Rectal smooth muscle tissue (tissue), 1 donor: Measurements from ENCODE around the gene CYSRT1.
"Not testable (repeated sequence)": the region's sequence is repeated elsewhere in the genome, so short reads cannot be mapped to it uniquely, and the experiment has no call there.

Source experiments
- H3K27ac ChIP-seq: one replicate; pipeline ENCODE4 v1.7.0; 2013; ENCODE audit warnings: low read depth, low read length, inconsistent platforms
- H3K27me3 ChIP-seq: one replicate; pipeline ENCODE4 v1.7.0; 2013; ENCODE audit warnings: low read length; ENCODE audit not compliant: control insufficient read depth, insufficient read depth
- H3K36me3 ChIP-seq: one replicate; pipeline ENCODE4 v1.7.0; 2013; ENCODE audit warnings: low read length; ENCODE audit not compliant: control insufficient read depth, insufficient read depth
- H3K4me1 ChIP-seq: one replicate; pipeline ENCODE4 v1.7.0; 2013; ENCODE audit warnings: low read length; ENCODE audit not compliant: control insufficient read depth, insufficient read depth
- H3K4me3 ChIP-seq: one replicate; pipeline ENCODE4 v1.7.0; 2013; ENCODE audit warnings: low read length
- H3K9ac ChIP-seq: one replicate; pipeline ENCODE4 v1.7.0; 2013; ENCODE audit warnings: low read length

CYSRT1 gene

DNA sequence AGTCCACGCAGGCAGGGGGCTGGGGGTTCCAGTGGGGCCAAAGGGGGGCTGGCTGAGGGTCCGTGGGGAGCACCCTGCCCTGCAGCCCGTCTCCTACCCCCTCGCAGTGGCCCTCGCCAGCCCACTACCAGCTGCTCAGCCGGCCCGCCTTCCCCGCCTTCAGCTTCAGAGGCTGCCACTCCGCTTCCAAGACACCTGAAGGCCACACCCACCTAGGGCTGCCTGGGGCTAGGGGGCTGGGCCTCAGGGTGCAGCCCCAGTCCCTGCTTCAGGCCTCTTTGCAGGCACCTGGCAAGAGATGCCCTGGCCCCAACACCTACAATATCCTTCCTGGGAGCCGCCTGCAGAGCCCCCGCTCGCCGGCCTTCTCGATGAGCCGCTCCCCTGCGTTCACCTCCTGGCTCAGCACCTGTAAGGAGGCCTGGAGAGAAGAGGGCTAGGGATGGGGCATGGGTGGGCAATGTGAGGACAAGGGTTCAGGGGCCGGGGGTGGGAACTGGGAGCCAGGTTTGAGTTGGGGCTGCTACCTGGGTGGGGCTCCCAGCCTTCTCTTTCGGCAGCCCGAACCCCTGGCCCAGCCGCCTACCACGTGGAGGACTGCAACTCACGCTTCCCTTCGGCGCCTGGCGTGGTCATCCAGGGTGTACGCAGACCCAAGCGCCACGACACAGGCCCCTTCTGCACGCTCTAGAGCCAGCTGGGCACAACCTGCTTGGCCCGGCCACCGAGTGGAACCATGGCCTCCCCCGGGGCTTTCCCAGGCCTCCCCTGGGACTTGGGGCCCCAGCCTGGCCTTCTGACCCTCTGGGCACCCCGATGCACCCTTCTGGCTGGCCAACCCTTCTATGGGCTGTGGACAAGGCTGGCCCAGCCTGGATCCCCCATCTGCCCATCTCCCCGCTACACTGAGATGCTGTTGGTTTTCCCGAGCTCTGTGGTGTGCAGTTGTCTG, 27.9 kb downstream of the CYSRT1 start:
- Histone ChIP-seq H3K4me1 (peaks cover 10% of the 10 kb centered on the region), H3K27me3 (no peaks in the 10 kb centered on the region), H3K9ac (no peak overlapping the region), H3K36me3 (no peaks in the 10 kb centered on the region), H3K27ac (no peak overlapping the region), H3K4me3 (no peak overlapping the region)

DNA sequence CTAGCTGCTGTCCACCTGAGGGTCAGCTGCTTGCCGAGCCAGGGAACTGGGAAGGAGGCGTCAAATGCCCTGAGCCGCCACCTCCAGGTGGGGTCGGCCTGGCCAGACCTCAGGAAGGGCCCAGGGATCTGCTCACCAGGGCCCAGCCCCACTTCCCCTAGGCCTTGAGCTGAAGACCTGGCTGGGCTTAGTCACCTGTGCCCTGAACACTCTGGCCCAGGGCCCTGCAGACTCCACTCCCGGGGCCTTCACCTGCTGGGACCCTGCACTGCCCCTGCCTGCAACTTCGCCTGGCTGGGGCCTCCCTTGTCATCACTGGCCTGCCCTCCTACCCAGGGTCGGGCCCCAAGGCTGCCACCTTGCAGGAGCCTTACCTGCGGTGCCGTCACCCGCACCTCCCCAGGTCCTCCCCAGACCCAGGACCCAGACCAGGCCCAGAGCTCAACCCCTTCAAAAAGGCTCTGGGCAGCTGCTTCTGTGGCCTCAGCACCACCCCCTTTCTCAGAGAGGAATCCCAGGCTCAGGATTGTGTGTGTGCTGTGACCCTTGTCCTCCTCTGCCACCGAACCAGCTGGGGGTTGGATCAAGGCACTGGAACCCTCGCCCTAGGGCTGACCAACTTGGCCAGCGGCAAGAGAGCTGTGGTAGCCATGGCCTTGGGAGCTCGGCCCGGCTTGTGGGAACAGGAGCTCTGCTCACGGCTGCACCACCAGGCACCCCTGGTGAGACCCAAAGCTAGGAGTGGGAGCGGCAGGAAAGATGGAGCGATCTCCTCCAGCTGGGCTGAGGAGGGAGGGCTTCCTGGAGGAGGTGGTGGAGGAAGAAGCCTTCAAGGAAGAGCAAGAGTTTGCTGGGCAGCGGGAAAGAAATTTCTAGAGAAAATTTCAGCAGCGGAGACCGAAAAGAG, 29.0 kb downstream of the CYSRT1 start:
- Histone ChIP-seq H3K9ac (peak overlapping the region; percentile 62), H3K27me3 (no peaks in the 10 kb centered on the region), H3K4me3 (peak overlapping the region; percentile 92)

DNA sequence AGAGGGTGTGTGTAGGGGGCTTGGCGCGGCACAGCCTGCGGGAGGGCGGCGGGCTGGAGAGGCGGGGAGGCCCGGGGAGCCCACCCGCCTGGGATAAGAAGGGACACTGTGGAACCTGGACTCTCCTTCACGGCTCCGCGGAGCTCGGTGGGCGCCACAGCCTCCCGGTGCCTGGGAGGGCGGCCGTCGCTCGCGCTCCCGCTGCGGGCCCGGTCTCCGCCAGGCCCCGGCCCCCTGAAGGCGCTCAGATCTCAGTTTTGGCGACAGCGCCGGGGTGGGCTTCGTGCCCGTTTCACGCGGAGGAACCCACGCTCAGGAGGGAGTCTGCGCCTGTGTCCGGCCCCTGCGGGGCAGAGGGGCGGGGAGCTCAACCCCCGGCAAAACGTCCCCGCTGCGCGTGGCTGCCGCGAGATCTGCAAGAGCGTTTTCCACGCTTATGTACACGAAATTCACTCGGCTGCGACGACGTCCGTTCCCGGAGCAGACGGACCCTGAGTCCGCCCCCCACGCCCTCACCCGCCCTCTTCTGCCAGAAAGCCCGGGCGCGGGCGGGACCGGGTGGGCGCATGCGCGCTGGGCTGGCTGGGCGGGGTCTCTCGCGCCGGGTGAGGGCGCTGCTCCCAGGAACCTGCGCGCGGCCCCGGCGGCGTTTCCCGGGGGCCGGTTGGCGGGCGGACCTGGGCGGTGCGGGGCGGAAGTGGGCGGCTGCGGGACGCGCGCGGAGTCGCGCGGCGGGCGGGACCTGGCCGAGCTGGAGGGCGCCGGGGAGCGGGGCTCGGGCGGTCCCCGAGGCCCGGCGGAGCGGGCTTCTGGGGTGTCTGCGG, 29.9 kb downstream of the CYSRT1 start, which contains the start of gene NELFB:
NELFB (plus strand) TSS at position 704 of the 824 bp plus-strand sequence.
- Histone ChIP-seq H3K4me1 (peaks cover 10% of the 10 kb centered on the region), H3K36me3 (peaks cover 2% of the 10 kb centered on the region), H3K4me3 (peak within 1 kb of the TSS; percentile 92), H3K27ac (peak within 1 kb of the TSS; percentile 61), H3K27me3 (no peaks in the 10 kb centered on the region), H3K9ac (peak within 1 kb of the TSS; percentile 80)

More for the DNA sequence above, 29.0 kb downstream of the CYSRT1 start:
- Histone ChIP-seq H3K4me1 (peaks cover 10% of the 10 kb centered on the region), H3K27ac (no peak overlapping the region), H3K36me3 (no peaks in the 10 kb centered on the region)

DNA sequence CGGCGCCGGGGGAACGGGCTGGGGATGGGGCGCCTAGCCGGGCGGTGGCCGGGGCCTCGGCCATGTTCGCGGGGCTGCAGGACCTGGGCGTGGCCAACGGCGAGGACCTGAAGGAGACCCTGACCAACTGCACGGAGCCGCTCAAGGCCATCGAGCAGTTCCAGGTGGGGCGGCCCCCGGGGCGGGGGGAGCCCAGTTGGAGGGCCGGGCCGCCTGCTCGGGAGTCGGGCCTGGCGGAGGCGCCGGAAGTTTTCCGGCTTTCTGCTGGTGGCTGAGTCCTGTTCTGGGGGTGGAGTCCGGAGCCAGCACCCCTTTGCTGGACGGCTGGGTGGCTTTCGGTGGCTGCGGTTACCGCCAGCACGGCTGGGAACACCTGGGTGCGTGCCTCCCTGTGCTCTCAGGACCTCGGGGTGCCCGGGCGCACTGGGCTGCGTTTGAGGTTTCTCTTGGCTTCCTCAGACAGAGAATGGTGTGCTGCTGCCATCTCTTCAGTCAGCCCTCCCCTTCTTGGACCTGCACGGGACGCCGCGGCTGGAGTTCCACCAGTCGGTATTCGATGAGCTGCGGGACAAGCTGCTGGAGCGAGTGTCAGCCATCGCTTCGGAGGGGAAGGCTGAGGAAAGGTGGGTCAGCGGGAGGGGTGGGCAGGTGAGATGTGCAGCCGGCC, 30.6 kb downstream of the CYSRT1 start:
- H3K4me3 ChIP-seq = peak overlapping the region; percentile 85
- no peaks in the 10 kb centered on the region for H3K27me3 ChIP-seq
- peak overlapping the region; percentile 58 for H3K27ac ChIP-seq
- peaks cover 2% of the 10 kb centered on the region for H3K36me3 ChIP-seq
- H3K9ac ChIP-seq = peak overlapping the region; percentile 80
- H3K4me1 ChIP-seq = peaks cover 10% of the 10 kb centered on the region

DNA sequence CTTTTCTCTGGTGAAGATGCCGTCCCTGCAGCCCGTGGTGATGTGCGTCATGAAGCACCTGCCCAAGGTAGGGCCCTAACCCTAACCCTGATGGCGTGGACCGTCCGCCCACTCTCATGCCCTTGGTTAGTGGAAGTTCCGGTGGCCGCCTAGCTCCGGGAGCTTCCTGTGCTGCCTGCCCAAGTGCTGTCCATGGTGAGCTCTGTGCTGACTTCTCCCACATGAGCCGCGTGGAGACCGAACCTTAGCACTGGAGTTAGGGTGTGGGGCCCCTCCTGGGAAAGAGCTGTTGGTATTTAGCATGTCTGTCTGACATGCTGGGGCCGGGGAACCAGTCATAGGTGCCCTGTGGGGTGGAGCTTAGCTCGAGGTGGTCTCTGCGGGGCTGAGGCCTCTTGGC, 31.4 kb downstream of the CYSRT1 start:
- H3K36me3 ChIP-seq = peaks cover 2% of the 10 kb centered on the region
- H3K9ac ChIP-seq = no peak overlapping the region
- H3K4me3 ChIP-seq = peak overlapping the region; percentile 85
- no peak overlapping the region for H3K27ac ChIP-seq
- peaks cover 10% of the 10 kb centered on the region for H3K4me1 ChIP-seq
- no peaks in the 10 kb centered on the region for H3K27me3 ChIP-seq

DNA sequence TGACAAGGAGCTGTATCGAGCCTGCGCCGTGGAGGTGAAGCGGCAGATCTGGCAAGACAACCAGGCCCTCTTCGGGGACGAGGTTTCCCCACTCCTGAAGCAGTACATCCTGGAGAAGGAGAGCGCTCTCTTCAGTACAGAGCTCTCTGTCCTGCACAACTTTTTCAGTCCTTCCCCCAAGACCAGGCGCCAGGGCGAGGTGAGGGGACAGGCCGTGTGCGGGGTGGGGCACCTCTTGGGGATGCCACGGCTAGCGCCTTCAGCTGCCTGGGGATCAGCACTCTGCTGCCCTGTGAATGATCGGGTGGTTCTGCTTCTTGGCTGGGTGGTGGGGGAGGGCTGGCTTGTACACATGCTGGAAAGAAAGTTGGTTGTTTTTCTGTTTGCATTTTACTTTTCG, 31.9 kb downstream of the CYSRT1 start:
- Histone ChIP-seq H3K4me1 (peaks cover 10% of the 10 kb centered on the region), H3K27ac (no peak overlapping the region), H3K4me3 (no peak overlapping the region), H3K9ac (no peak overlapping the region), H3K36me3 (peaks cover 2% of the 10 kb centered on the region), H3K27me3 (no peaks in the 10 kb centered on the region)

DNA sequence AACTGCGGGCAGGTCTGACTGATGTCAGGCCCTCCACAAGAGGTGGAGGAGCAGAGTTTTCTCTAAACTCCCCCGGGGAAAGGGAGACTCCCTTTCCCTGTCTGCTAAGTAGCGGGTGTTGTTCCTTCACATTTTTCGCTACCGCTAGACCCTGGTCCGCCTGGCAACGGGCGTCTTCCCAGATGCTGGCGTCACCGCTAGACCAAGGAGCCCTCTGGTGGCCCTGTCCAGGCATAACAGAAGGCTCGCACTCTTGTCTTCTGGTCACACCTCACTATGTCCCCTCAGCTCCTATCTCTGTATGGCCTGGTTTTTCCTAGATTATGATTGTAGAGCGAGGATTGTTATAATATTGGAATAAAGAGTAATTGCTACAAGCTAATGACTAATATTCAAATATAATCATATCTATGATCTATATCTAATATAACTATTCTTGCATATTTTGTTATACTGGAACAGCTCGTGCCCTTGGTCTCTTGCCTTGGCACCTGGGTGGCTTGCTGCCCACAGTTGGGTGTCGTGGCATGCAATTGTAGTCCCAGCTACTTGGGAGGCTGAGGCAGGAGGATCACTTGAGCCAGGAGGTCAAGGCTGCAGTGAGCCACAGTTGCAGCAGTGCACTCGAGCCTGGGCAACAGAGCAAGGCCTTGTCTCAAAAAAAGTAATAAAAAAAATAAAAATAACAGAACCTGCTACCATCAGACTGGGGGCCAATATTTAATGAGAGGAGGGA, 37.4 kb downstream of the CYSRT1 start:
- H3K27ac ChIP-seq, H3K27me3 ChIP-seq, H3K9ac ChIP-seq, H3K4me3 ChIP-seq, H3K4me1 ChIP-seq: not testable (repeated sequence)
- peaks cover 28% of the 10 kb centered on the region for H3K36me3 ChIP-seq

DNA sequence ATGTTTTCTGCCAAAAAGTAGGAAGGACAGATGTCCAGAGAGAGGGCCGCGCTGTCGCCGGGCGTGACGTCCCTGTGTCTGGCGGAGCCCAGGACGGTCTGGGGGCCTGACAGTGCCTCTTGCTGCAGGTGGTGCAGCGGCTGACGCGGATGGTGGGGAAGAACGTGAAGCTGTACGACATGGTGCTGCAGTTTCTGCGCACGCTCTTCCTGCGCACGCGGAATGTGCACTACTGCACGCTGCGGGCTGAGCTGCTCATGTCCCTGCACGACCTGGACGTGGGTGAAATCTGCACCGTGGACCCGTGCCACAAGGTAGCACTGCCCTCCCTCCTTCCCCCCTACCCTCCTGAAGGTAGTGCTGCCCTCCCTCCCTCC, 37.9 kb downstream of the CYSRT1 start:
- Histone ChIP-seq H3K27me3 (no peaks in the 10 kb centered on the region), H3K4me1 (no peaks in the 10 kb centered on the region), H3K4me3 (no peak overlapping the region), H3K9ac (no peak overlapping the region), H3K27ac (no peak overlapping the region), H3K36me3 (peaks cover 30% of the 10 kb centered on the region)

DNA sequence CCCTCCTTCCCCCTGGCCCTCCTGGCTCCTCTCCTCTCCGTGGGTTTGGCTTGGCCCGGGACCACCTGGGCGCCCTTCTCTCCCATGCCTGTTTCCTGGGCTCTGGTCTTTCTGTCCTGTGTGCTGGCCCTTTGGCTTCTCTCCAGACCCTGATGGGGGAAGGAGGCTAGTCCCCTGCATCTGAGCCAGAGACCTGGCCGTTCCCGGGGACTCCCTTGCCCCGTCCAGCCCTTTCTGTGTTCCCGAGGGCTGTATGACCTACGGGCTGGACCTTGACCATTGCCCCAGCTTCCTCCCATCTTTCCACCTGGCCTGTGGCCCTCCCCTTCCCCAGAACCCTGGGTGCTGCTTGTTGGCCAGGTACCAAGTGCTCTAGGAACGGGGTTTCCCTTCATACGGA, 38.5 kb downstream of the CYSRT1 start:
- H3K27ac ChIP-seq = no peak overlapping the region
- no peak overlapping the region for H3K9ac ChIP-seq
- no peaks in the 10 kb centered on the region for H3K4me1 ChIP-seq
- H3K27me3 ChIP-seq = no peaks in the 10 kb centered on the region
- no peak overlapping the region for H3K4me3 ChIP-seq
- peaks cover 32% of the 10 kb centered on the region for H3K36me3 ChIP-seq

DNA sequence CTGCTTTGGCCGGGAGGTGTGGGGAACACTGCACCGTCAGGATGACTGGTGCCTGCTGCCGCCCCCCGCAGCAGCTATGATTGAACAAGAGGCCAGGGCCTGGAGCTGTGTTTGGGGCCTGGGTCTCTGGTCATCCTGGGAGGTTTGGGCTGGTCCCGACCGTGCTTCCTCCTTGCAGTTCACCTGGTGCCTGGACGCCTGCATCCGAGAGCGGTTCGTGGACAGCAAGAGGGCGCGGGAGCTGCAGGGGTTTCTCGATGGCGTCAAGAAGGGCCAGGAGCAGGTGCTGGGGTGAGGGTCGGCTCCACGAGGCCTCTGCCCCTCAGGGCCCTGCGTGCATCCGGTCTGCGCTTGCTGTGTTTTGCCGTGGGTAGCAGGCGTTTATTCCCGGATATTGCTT, 39.1 kb downstream of the CYSRT1 start:
- peaks cover 4% of the 10 kb centered on the region for H3K4me1 ChIP-seq
- peaks cover 38% of the 10 kb centered on the region for H3K36me3 ChIP-seq
- no peak overlapping the region for H3K27ac ChIP-seq

More for the DNA sequence above, 39.1 kb downstream of the CYSRT1 start:
- Histone ChIP-seq H3K27me3 (no peaks in the 10 kb centered on the region), H3K4me3 (no peak overlapping the region), H3K9ac (no peak overlapping the region)
